Renal cortex interstitium (tissue), 11 donors: ENCODE measurements around the gene GRID1. TPM values are rescaled to one million over a fixed set of nuclear protein-coding genes. Genes with fewer than 3 reads are reported as not detected.
"Not testable (repeated sequence)": the region's sequence is repeated elsewhere in the genome, so short reads cannot be mapped to it uniquely, and the experiment has no call there.

Experiments used
- DNase-seq, 11 donors: peaks; one replicate each; pipeline ENCODE4 v3.0.0-alpha.2; 2013; ENCODE audit warnings: low read depth in 9 of 11, low spot score in 4 of 11; ENCODE audit errors: extremely low read depth in 1 of 11
- polyA plus RNA-seq, 3 donors: library from polyadenylated mRNA; unstranded; fragments of 120-200 nt; gene quantifications; one replicate each; pipeline ENCODE4 v1.2.1, GENCODE V29; 2013; ENCODE audit not compliant: insufficient read length in 3 of 3

The GRID1 gene
- polyA plus RNA-seq, 3 donors, result 1.6 to 1.8 (median 1.6) TPM

DNA sequence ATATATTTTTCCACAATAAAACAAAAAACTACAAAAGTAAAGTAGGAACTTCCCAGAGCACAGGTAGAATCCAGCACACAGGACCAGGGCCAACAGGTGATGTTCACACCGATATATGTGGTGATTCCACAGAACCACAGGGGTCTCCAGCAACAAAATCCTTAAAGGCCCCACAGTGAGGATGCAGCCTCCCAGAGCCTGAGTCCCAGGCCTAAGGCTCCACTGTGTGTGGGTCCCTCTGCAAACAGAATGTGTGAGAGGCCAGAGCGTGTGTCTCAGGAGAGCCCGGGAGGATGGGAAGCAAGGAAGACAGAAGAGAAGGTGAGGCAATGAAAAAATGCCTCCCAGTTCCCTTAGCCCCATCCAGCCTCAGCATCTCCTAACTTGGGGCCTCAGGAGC lies 173.9 kb downstream of the GRID1 start:
- no peak for DNase-seq

DNA sequence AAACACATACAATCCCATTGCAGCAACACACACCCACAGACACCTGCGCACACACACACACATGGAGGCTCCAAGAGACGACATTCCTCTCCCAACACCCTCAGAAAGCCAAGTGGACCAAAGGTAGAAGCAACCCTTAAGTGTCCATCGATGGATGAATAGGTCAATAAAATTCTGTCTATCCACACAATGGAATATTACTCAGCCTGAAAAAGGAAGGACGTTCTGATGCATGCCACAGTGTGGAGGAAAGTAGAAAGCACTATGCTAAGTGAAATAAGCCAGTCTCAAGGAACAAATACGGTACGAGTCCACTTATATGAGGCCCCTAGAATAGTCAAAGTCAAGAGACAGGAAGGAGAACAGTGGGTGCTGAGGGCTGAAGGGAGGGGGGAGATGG lies 174.4 kb downstream of the GRID1 start:
- DNase-seq, result no peak

DNA sequence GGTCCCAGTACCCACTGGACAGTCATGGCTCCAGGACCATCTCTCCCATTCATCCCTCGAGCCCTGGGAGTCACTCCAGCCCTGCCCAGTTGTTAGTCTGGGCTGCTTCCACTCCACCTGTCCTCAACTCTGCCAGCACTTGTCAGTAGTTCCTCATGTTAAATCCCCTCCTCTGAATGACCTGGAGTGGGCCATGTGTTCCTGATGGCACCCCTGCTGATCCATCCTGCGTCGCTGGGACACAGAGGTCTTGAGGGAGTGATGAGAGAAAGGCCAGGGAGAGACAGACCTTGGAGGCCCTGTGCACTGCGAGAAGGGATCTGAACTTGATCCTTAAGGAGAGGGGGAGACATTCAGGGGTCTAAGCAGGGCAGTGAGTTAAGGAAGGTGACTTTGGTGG lies 174.9 kb downstream of the GRID1 start:
- no peak for DNase-seq

DNA sequence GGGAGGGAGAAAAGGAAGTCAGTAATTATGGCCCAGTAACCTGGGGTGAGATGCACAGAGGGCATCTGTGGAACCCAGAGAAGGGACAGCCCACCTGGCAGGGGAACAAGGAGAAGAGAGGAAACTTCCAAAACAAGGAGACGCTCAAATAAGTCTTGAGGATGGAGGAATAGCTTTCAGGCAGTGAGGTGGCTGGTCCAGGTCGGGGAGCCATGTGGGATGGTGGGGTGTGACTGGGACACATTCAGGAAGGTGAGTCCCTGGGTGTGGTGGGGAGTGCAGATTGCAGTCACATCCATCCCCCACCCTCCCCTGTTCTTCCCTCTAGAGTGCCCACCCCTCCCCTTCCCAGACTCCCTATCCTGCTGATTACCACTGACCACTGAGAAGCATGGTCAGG lies 175.4 kb downstream of the GRID1 start:
- DNase-seq, result no peak

DNA sequence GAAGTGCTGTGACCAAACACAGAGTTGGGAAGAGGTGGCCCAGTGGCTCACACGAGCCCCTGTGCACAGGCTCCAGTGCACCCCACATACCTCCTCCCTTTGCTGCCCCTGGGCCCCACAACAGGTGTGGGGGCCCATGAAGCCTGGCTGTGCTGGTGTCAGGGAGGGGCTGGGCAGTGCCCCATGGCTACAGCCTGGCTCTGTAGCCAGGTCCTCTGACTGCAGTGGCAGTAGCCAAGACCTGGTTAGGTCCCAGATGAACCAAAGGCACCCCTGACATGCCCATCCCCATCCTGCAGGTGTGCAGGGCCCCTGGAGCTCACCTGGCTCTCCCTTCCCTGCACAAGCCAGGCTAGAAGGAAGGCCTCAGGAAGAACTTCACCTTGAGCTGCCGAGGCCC lies 176.3 kb downstream of the GRID1 start:
- DNase-seq, result no peak

DNA sequence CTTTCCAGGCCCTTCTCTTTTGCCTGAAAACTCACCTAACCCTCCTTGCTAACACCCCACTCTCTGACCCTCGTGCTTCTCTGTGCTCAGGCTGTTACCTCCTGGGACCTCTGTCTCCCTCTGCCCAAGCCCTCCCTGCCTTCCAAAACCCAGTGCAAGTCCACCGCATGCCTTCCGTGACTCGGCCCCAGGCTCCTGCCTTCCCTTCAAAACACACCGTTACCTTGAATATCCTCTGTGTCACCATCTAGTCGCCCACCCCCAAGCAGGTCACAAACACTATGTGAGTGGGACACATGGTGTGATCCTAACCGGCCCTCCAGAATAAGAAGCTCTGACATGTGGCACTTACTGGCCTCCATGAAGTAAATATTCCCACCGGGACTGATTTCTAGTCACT lies 176.7 kb downstream of the GRID1 start:
- no peak for DNase-seq

DNA sequence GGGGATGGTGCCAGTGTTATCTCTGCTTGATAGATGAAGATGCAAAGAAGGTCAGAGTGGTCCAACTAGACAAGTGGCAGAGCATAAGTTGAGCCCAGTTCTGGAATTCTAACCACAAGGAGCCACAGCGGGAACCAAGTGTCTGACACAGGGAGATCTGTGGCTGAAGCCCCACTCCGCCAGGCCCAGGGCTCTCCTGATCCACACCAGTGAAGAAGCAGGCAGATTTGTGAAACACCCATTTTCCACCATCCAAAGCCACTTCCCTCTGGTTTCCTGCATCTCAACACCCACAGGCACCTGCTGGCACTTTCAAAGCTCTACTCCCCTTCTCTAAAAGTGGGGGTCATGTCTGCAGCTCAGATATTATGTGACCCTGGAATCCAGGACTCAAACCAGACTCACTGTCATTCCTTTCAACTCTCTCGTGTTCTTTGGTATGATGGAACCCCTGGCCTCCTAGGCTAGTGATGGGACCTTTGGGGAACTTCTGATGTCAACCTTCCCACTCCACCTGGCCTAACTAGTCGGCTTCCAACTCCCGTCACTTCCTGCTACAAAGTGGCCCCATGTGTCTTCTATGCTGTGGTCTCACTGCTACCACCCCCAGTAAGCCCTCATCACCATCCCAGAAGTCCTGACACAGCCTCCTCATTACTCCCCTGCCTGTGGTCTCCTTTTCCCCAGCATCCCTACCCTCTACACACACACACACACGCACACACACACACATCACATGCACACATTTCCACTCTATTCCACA lies 177.6 kb downstream of the GRID1 start:
- DNase-seq, result no peak

DNA sequence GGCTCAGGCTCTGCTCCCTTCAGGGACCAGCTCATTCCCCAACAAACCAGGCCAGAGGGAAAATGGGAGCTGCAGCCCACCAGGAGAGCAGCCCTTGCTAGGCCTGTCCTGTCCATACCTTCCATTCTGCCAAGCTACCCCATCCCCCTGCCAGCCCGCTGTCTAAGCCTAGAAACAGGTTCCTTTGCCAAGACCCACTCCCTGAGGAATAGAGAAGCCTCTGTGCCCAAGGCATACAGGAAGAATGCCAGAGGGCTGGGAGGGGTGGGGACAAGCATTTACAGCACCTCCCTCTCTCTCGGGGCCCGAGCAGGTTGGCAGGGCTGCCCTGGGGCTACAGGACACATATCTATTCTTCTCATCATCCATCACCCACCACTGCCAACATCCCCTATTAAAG lies 178.3 kb downstream of the GRID1 start:
- DNase-seq, result no peak

DNA sequence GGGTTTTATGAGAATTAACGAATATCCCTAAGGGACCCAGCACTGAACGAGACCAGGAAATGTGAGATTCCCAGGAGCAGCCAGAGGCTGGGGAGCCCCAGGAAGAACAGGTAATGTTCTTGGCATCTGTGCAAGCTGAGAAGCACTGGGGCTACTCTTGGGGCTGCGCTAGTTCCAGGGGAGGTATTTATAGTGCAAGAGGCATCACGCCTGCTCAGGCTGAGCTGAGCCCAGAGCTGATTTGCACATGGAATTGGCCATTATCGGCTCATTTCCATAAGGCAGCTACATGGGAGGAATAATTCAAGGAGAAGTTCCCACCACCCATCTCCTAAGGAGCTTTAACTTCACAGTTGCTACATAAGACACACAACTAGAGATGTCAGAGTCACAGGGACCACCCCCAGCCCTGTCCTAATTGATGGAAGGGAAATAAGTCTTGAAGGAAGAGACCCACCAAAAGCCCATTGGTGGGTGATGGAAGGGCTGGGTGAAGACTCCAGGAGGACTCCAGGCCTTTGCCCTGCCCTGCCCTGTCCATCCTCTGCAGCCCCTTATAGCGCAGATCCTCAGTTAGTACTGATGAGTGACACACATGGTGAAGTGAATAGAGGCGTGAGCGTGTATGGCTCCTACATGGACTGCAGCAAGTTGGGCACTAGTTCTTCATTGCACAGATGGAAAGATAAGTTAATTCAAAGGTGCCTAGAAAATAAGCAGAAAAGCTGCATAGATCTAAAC lies 178.9 kb downstream of the GRID1 start:
- no peak for DNase-seq

DNA sequence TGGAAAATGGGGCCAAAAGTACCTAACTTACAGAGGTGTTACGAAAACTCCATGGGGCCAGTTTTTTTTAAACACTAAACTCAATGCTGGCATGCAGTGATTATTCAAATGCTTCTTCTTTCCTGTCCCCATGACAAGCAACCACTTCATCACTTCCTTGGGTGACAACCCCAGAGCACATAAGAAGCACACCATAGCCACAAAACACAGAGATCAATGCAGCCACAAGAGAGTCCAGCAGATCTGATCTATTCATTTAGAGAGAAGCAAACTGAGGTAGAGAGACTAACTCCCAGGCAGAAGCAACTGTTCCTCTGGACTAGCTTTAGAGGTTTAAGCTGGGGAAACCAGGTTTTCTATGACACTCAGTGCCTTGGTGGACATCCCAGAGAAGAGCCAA lies 180.0 kb downstream of the GRID1 start:
- no peak for DNase-seq

DNA sequence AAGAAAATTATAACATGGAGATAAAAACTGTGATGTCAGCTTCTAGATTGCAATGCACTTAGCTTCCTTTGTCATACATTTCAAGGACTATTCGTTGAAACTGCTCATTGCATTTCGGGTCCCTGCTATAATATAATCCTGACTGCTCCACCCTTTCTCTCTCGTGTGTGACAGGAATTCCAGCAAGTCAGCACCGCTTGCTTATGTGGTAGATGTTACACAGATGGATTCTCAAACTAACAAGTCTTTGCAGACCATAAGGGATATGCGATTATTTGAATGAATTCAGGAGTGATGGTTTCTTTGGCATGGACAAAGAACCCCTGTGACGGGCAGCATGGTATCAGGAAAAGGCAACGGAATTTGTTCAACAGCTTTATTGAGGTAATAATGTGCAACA lies 184.0 kb downstream of the GRID1 start:
- DNase-seq, result no peak

DNA sequence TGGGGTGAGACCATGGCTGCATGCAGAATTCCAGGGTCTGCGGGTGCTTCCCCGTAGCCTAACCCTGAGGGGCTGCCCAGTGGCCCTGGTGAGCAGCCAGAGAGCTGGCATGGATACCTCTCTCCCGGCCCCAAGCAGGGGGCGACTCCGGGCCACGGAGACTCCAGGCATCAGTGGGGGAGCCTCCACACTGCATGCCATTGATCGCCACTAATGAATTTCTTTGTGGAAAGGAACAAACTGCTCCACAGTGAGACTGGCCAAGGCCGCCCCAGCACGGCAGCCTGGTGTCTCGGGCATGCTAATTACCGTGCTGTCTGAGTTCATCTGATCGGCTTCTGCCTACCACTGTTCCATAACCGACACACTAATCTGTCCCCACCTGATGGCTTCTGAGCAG lies 184.4 kb downstream of the GRID1 start:
- DNase-seq, result no peak

DNA sequence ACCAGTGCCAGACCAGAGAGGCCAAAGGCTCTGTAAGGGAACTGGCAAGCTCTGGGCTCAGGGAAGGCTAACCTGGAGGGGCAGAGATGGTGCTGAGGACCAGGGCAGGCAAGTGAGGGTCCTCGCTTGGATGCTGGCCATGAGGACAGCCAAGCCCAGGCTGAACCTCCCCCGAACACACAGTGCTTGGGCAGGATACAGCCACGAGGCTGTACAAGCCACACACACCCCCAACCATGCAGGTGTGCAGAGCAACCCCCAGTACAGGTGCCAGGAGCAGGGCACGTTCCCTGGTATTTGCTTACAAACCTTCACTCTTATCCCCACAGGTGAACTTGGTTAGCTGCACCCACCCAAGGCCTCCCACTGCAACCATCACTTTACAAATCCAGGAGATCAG lies 185.7 kb downstream of the GRID1 start:
- DNase-seq, result no peak

DNA sequence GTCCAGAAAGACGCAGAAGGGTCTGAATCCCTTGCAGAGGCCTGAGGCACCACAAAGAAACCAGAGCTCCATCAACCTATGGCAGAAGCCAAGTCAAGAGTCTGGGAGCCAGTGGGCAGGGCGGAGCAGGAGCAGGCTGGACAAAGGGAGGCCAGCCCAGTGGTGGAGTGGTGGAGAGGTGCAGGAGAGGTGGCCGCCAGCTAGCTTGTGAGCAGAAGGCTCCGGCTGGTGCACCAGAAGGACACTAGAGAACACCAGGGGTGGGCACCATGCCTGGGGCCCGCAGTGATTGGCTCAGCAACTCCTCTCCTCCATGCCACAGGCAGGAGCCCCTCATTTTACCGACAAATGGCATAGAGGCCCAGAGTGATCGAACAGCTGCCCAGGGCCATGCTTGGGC lies 186.6 kb downstream of the GRID1 start:
- DNase-seq, result no peak

DNA sequence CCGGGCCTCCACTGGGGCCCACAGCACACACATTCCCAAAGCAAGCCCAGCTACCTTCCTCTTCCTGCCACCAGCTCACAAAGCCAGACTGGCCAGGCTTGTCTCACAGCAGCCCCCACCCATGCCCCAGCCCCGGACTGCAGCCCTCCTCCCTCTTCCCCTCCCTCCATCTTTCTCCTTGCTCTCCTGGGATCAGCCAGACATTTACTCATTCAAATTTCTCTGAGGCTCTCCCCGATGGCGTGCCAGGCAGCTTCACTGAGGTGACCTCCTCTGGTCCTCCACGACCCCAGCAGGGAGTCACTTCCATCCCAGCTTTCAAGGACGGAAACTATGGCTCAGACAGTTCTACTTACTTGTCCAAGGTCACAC lies 187.5 kb downstream of the GRID1 start:
- no peak for DNase-seq

DNA sequence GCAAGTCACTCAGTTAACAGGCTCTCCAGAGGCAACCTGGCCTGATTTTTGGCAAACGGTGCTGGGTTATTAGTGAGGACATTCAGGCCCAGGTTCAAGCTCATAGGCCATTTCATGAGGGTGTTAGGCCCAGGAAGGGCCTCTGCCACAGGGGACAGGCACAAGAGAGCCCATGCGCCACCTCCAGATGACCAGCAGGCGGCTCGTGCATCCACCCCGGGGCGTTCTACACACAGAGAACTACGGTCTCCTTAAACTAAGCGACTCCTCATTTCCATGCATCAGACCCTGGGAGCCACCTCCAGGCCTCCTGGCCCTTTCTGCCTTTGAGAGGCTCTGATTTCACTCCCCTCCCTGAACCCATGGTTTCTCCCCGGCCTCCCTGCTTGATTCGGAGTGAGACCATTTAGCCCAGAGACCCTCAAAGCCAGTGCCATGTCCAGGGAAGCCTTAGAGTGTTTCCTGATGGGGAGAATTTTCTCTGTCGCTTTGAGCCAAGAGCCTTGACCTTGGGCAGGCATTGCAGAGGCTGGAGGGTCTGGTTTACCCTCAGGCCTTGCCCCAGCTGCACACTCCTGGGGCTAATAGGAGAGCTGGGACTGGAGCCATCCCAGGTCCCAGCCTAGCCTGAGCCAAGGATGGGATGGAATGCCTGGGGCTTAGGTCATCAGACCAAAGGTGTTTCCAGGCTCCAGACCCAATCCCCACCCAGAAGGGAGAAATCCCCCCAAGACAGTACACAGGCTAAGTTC lies 188.0 kb downstream of the GRID1 start:
- DNase-seq, result no peak

DNA sequence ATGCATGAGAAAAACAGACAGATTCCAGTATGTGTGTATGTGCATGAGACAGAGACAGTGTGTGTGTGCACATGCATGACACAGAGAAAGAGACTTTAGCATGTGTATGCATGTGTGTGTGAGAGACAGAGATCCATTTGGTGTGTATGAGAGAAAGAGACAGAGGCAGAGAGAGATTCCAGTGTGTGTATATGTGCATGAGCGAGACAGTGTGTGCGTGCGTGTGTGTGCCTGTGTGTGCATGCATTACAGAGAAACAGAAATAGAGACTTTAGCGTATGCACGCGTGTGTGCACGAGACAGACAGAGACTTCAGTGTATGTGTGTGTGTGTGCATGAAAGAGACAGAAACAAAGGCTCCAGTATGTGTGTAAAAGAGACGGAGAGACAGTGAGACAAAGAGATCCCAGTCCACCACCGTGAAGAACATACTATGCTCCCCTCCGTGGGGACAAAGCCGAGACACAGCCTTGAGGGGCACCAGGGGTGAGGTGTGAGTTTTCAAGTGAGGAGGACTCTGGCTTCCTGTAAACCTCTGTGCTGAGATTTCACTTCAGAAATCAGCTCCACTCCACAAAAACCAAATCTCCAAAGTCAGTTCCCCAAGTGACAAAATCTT lies 188.9 kb downstream of the GRID1 start:
- no peak for DNase-seq

DNA sequence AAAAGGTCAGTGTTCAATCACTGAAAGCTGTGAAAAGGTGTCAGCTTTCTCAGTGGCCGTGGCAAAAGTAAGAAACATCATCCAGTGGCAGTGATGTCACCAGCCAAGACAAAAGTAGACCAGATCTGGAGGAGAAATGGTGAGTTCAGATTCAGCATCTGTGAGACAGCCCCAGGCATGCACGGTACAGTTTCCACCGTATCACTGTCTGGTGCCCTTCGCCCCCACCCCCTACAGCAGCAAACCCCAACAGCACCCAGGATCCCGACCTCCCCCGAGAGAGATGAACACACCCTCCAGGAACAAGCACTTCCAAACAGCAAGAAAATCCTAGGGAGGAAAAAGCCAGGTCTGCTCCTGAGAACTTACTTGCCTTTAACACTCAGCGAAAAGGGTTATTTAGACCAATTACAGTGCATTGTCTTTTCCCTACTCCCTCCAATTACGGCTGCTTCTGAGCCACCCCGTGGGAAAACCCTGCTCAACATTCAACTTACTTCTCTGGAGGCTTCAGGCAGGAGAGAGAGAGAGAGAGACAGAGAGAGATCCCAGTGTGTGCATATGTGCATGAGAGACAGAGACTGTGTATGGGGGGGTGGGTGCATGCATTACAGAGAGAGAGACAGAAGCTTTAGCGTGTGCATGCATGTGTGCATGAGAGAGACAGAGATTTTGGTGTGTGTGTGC lies 189.6 kb downstream of the GRID1 start:
- DNase-seq, result no peak

DNA sequence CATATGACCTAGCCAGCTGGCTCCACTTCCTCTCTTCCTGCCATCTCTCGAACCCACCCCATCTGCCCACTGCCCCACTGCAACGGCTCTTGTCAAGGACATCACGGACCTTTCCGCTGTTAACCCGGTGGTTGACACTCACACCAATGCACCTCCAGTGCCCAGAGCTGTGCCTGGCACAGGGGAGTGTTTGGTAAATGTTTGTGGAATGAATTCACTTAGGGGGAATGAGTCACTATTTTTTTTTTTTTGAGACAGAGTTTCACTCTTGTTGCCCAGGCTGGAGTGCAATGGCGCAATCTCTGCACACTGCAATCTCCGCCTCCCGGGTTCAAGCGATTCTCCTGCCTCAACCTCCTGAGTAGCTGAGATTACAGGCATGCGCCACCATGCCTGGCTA lies 191.1 kb downstream of the GRID1 start:
- DNase-seq, result not testable (repeated sequence)
